GM19397 (cell line): Measurements from ENCODE around the gene CNKSR1.

Experiments used
- ATAC-seq: cut with Tn5 transposase; IDR thresholded peaks from one replicate; pipeline ENCODE4 v1.9.1; 2021; ENCODE audit warnings: mild to moderate bottlenecking, moderate library complexity; ENCODE audit not compliant: unreplicated experiment

CNKSR1 gene

GRCh38 chr1:26159743-26160039, 17.6 kb upstream of the CNKSR1 start:
- no peak for ATAC-seq

DNA sequence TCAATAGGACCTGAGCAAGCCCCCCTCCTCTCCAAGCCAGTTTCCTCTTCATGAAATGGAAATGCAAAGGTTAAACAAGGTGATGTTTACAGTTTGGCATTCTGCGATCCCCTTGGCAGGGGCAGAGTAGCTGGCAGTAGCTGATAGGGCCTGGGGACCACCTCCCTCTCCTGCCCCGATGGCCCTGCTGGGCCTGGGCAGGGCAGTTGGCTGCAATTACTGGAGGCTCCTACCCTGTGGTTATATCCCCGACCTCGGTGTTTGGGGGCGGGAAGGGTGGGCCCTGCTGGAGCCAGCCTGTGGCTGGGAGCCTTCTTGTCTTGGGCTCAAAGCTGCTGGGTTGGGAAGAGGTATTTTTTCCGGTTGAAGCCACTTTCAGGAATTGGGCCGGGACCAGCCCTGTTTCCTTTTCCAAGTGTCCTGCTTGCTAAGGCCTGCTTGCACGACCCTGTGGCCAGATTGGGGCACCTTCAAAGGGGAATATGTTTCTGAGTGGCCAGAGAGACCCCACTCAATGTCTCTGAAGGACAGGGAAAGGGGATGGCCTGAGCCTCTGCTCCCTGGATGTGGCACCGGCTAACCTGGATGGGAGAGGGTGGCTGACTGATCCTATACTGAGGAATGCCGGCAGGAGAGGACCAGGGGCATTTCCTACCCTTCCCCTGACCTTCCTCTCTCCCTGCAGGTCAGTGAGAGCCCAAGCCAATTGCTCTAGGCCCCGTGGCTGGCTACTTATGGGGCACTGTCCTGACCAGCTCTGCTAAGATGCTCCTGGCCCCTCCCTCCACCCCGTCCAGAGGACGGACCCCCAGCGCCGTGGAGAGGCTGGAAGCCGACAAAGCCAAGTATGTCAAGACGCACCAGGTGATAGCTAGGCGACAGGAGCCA, 16.5 kb upstream of the CNKSR1 start:
- no peak for ATAC-seq

DNA sequence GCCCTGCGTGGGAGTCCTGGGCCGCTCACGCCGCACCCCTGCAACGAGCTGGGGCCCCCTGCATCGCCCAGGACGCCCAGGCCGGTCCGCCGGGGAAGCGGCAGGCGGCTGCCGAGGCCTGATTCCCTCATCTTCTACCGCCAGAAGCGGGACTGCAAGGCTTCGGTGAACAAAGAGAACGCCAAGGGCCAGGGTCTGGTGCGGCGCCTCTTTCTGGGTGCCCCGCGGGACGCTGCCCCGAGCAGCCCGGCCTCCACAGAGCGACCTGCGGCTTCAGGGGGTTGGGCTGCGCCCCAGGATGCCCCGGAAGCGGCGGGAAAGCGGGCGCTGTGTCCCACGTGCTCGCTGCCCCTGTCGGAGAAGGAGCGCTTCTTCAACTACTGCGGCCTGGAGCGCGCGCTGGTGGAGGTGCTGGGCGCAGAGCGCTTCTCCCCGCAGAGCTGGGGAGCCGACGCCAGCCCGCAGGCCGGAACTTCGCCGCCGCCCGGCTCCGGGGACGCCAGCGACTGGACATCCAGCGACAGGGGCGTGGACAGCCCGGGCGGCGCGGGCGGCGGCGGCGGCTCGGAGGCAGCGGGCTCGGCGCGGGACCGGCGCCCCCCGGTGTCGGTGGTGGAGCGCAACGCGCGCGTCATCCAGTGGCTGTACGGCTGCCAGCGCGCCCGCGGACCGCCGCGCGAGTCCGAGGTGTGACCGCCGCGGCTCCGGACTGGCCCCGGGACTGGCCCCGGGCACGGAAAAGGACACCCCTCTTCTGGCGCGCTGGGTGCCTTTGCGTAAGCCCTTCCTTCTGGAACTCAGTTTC, 15.7 kb upstream of the CNKSR1 start:
- no peak for ATAC-seq

DNA sequence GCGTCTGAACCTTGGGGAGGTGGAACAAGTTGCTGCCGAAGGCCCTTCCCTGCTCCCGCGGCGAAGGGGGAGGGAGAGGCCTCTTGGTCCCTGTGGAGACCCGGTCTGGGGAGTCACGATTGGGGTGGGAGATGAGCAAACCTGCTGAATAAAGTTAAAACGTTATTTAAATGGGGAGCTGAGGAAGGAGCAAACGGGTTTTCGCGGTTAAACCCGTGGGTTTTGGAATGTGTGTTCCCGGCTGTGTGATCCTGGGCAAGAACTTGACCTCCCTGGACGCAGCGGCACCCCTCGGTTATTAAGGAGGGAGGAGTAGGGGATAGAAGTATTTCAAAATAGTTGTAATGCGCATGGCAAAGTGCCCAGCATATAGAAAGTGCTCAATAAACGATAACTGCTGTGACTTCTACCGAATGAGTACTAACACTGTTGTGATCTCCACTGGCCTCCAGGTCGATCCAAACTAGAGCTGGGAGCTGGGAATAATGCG, 15.0 kb upstream of the CNKSR1 start:
- no peak for ATAC-seq

DNA sequence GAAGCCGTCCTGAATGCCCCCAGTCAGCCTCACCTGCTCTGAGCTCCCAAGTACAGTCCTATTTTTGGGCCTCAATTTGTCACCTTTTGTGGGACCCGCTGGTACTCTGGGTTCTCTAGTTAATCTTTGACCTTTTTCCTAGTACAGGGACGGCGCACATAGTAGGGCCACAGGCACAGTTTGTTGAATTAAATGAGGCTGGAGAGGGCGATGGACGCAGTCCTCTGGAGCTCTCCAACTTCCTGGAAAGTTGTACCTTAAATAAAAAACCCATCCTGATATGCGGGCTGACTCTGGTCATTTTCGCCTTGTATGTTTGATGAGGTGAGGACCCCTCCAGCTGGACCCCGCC, 13.6 kb upstream of the CNKSR1 start:
- no peak for ATAC-seq

DNA sequence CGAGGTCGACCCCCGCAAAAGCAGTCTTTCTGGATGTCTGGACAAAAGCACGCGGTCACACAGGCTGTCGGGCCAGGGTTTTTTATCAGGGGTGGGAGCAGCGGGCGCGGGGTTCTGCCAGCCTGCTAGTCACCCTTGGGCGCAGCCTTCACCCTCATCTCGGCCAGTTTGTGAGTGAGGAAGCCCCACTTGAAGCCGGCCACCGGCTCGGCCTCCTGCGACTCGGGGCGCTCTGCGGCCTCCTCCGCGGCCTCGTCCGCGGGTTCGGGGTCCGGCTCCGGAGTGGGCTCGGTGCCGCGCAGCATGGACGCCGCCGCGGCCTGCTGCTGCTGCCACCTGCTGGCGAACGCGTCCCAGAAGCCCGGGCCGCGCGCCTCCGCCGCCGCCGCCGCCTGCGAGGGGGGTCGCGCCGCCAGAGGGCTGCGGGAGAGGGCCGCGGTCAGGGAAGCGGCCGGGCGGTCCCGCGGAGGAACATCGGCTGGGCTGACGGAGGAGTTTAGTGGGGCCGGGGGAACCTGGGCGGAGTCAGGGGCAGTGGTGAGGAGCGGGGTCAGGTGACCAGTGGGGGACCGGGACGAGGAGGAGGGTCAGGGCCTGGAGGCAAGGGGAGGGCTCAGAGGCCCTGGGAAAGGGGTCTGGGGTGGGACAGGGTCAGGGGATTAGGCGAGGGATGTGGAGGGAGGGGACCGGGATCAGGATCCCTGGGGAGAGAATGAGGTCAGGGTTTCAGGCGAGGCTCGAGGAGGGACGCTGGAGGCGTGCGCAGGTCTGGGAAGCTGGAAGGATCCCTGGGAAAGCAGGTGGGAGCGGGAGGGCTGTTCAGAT, 13.0 kb upstream of the CNKSR1 start:
- ATAC-seq, result no peak

- ATAC-seq, result no peak
These were observed 12.1 kb upstream of the CNKSR1 start for GRCh38 chr1:26164861-26165842.

DNA sequence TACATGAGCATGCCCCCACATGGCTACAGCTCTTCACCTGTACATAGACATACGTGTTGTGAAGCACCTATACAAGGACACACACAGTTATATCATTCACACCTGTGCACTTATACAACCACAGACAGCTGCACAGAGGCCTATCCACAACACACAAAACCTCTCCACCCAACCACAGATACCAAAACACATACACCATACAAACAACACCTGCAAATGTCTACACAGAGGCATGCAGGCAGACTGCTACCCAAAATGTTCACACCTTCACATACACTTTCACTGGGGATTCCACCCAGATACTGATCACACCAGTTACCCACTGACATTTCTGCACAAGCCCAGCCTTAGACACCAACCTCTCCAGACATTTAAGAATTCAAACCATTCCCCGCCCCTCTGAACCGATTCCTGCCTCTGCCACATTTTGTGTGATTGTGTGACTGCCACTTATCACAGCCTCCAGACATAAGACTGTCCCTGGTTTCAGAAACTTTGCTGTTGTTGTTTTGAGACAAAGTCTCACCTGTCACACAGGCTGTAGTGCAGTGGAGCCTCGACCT, 10.5 kb upstream of the CNKSR1 start:
- ATAC-seq, result no peak

DNA sequence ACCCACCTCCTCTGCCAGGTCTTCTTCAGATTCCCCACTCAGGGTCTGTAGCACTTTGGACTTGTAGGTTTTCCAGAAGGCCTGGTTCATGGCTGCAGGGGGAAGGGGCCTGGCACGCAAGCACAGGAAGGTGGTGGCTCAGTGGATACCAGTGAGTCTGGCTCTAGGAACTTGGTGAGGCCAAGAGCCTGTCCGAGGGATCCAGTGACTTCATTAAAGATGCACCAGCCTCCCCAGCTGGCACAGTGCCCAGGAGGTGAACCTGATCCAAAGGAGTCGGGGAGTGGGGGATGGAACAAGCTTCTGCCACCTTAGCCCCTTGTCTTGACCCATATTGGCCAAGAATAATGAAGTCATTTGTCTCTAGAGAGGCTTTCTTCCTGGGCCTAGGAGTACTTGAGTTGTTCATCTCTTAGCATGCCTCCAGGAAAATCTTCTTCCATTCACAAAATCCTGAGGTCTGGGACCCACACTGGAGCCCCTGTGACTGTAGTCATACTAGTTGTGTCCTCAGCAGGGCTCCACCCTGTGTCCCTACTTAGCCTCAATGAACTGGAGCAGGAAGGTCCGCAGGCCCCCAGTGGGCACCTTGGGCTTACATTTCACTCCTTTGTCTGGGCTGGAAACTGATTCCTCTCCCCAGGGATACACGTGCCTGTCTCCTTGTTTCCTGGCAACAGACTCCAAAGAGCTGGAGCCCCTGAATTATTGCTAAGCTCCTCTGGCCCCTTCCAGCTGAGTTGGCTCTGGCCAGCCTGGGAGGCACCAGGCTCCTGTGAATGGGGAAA, 8.7 kb upstream of the CNKSR1 start, which contains the start of gene C1orf232:
C1orf232 (minus strand) TSS at position 554 of the 788 bp plus-strand sequence; CDS start at position 90, 464 bp downstream.
- no peak for ATAC-seq

DNA sequence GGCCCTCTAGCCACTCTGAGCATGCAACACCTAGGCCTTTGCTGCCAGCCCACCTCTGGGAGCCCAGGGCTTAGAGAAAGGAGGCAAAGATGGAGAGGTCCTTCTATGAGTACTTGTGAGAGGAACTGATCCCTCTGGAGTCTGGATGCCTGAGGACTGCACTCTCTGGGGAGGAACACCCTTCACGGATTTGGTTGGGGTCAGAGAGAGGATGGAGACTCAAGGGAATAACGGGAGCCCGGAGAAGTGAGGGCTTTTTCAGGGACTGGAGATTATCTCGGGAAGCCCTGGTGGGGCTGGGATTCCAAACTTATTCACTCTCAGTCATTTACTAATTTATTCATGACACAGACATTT, 8.1 kb upstream of the CNKSR1 start:
- no peak for ATAC-seq

DNA sequence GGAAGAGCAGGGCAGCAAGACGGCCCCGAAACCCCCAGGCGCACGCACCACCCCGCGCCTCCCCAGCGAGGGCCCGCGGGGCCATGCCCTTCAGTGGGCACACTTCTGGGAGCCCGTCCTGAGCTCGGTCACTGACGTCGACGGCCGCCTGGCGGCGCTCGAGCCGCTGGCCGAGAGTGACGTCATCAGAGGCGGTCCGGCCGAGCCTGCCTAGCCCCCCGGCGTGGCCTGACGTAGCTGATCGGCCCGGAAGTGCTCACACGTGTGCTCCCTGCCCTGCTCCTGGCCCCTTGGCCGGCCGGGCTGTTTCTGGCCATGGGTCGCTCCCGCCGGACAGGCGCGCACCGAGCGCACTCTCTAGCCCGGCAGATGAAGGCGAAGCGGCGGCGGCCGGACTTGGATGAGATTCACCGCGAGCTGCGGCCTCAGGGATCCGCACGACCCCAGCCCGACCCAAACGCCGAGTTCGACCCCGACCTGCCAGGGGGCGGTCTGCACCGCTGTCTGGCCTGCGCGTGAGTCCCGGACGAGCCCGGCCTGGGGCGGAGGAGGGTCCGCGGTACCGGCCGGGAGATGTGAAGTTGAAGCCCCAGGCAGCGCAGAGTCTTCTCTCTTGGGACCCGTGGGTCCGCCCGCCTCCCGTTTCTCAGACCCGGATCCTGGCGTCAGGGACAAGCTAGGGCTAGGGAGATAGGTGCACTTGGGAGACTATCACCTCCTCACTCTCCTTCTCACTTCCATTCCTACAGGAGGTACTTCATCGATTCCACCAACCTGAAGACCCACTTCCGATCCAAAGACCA, 7.4 kb upstream of the CNKSR1 start, which contains the start of gene ZNF593:
ZNF593 (plus strand) TSS at position 240 of the 803 bp plus-strand sequence; CDS start at position 316, 76 bp downstream.
- ATAC-seq, result peak; percentile 87

DNA sequence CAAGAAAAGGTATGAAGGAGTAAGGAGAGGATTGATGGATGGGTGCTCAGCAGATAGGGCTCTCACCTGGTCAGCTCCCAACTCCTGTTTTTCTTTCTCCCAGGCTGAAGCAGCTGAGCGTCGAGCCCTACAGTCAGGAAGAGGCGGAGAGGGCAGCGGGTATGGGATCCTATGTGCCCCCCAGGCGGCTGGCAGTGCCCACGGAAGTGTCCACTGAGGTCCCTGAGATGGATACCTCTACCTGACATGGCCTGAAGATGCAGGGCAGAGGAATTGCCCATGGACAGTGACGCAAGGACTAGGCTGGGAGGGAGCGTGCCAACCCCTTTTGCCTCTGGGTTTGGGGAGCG, 6.8 kb upstream of the CNKSR1 start:
- ATAC-seq, result no peak

DNA sequence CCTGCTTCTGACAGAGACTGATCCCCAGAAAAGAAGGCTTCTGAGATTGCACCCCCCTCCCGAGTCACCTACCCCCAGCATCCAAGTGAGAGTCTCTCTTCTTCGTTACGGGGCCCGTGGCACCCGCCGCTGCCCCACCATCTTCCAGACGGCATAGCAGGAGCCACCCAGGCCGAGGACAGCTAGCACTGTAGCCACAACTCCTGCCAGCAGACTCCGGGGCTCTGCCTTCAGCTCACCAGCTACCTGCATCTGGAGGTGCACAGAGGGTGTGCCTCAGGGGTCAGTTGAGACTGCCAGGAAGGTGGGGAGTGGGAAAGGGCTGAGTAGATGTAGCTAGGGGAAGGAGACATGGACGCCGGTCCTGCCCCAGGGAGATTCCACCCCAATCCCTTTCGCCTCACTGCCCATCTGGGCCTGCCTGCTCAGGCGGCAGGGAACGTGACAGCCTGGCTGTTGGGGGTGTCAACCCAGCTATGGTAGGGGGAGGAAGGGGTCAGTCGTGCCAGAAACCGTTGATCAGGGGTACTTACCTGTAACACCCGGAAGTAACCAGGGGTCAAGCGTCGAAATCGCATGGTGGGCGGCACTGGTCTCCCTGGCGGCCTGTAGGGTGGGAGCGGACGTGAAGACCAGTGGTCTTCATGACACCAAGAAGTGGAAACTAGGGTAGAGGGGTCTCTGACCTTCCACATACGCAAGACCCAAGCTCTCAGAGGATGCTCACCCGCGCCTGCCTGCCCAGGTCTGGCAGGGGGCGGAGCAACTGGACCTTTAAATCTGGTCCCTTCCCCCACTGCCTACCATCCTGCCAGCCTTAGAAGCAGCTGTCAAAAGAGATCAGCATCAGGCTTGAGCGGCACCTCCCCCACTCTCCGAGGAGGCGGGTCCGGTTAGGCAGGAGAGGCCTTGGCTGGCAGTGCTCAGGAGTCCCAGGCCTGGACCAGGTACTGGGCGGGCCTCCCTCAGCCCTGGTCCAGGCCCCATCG, 5.9 kb upstream of the CNKSR1 start, which contains the start of gene ZNF593OS:
ZNF593OS (minus strand) TSS at position 749 of the 989 bp plus-strand sequence; CDS start at position 578, 171 bp downstream.
- ATAC-seq, result no peak

- no peak for ATAC-seq
These were observed 1.9 kb upstream of the CNKSR1 start for GRCh38 chr1:26175346-26175745.

DNA sequence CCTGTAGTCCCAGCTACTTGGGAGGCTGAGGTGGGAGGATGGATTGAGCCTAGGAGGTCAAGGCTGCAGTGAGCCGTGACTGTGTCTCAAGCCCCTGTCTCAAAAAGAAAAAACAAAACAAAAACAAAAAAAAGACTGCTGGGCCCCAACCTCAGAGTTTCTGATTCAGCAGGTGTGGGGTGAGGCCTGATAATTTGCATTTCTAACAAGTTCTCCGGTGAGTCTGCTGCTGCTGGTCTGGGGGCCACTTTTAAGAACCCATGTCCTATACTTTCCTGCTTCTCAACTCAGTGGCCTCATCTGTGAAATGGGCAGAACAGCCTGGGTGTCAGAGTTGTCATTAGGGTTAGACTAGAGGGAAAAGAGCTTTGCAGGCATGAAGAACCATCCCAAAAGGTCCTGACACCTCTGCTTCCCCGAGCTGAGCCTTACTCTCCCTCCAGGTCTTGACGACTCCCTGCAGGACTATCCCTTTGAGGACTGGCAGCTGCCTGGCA, 2.8 kb downstream of the CNKSR1 start:
- no peak for ATAC-seq

GRCh38 chr1:26181586-26182382, 4.5 kb downstream of the CNKSR1 start:
- ATAC-seq, result no peak
